ENCODE results near the gene SEC61G. TPM values are rescaled to one million over a fixed set of nuclear protein-coding genes. Genes with fewer than 3 reads are reported as not detected.

SEC61G gene
- total and polyA plus RNA-seq, 10 of the 15 experiments (the other 5 are each of a cell fraction or from before 2014, with no cell fraction given): 163 to 809 (median 346) TPM

GRCh38 chr7:54743580-54743979 is 15.4 kb downstream of the SEC61G start:
- no peak overlapping the region for H3K9ac ChIP-seq (ENCODE audit: control insufficient read depth, insufficient read depth, low read length)
- WGBS (ENCODE audit: insufficient coverage, insufficient replicate concordance, low lambda C conversion rate, missing lambda C conversion rate): 95% methylated on average over 1 of the region's 1 CpG
- no TSS peak for BruUV-seq (replicated peaks)
- TF ChIP-seq, protein P1, sequence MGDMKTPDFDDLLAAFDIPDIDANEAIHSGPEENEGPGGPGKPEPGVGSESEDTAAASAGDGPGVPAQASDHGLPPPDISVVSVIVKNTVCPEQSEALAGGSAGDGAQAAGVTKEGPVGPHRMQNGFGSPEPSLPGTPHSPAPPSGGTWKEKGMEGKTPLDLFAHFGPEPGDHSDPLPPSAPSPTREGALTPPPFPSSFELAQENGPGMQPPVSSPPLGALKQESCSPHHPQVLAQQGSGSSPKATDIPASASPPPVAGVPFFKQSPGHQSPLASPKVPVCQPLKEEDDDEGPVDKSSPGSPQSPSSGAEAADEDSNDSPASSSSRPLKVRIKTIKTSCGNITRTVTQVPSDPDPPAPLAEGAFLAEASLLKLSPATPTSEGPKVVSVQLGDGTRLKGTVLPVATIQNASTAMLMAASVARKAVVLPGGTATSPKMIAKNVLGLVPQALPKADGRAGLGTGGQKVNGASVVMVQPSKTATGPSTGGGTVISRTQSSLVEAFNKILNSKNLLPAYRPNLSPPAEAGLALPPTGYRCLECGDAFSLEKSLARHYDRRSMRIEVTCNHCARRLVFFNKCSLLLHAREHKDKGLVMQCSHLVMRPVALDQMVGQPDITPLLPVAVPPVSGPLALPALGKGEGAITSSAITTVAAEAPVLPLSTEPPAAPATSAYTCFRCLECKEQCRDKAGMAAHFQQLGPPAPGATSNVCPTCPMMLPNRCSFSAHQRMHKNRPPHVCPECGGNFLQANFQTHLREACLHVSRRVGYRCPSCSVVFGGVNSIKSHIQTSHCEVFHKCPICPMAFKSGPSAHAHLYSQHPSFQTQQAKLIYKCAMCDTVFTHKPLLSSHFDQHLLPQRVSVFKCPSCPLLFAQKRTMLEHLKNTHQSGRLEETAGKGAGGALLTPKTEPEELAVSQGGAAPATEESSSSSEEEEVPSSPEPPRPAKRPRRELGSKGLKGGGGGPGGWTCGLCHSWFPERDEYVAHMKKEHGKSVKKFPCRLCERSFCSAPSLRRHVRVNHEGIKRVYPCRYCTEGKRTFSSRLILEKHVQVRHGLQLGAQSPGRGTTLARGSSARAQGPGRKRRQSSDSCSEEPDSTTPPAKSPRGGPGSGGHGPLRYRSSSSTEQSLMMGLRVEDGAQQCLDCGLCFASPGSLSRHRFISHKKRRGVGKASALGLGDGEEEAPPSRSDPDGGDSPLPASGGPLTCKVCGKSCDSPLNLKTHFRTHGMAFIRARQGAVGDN (IDR thresholded peaks at IDR 0.05): 0 out of 2 replicates have a peak, but pooled peaks have one; percentile 33
- TF ChIP-seq SMC3 (IDR thresholded peaks at IDR 0.05; ENCODE audit: borderline replicate concordance, low read length): no peak
- TF ChIP-seq ZNF592 (IDR thresholded peaks at IDR 0.05): 0 out of 2 replicates have a peak, but pooled peaks have one; percentile 23
- in situ Hi-C loops (cut with MboI): no loop called here
- ATAC-seq (no peak), FAIRE-seq (no peak), DNase-seq (ENCODE audit: low read depth, low spot score) (no peak)
- no peak overlapping the region for H2AFZ ChIP-seq (ENCODE audit: control insufficient read depth, low read depth, low read length)
- H3K4me2 ChIP-seq (ENCODE audit: control insufficient read depth, insufficient read depth): no peak overlapping the region
- no peaks in the 10 kb centered on the region for H3K79me2 ChIP-seq (ENCODE audit: control insufficient read depth, insufficient read depth, low read length)
- no peaks in the 10 kb centered on the region for H4K20me1 ChIP-seq (ENCODE audit: control insufficient read depth, insufficient read depth)
- ChIA-PET CTCF (interaction anchor here (0.6 to 1.1 kb wide), 4 partner anchors 8 to 512 kb away, joined by 3 to 4 read pairs (median 3); no protein-coding TSS in a partner anchor), SMC1A (ENCODE audit: uncharacterized antibody, unreplicated experiment) (interaction anchor here (0.6 to 1.4 kb wide), 4 partner anchors 9 to 413 kb away, joined by 3 to 5 read pairs (median 4); partner anchors contain the start of gene SEC61G), RAD21 (ENCODE audit: unreplicated experiment) (no interaction called here), POLR2A (interaction anchor here (0.7 kb wide), 1 partner anchor 13 kb away, joined by 8 read pairs; no protein-coding TSS in a partner anchor)
- no peak overlapping the region for H3K4me3 ChIP-seq
- H3K9me3 ChIP-seq (replicated peaks; ENCODE audit: control insufficient read depth, insufficient read depth, low read length): no peaks in the 10 kb centered on the region
- H3K27me3 ChIP-seq (replicated peaks in 1 of 2; ENCODE audit: control insufficient read depth in 2 of 2, insufficient read depth in 2 of 2, low read length in 1 of 2): no peaks in the 10 kb centered on the region
- H3K4me1 ChIP-seq (ENCODE audit: control insufficient read depth, insufficient read depth, low read length): no peaks in the 10 kb centered on the region
- H3K27ac ChIP-seq (ENCODE audit: control insufficient read depth, insufficient read depth): no peak overlapping the region
- intact Hi-C loops (cut with micrococcal nuclease; ENCODE audit: unreplicated experiment): no loop called here
- peaks cover 0 to 9% of the 10 kb centered on the region in 2 experiments; a peak in 2 of 4 replicates for H3K36me3 ChIP-seq (ENCODE audit: control insufficient read depth in 2 of 2, insufficient read depth in 2 of 2, low read length in 1 of 2)
